GM12801 (cell line): Measurements from ENCODE around the gene SHISA5.

Source experiments
- CTCF ChIP-seq: IDR thresholded peaks from one replicate; pipeline ENCODE4 v1.5.1; 2011; ENCODE audit warnings: control low read depth; ENCODE audit not compliant: insufficient read length; ENCODE audit errors: extremely low read depth

SHISA5 gene

GRCh38 chr3:48466386-48467109 is 37.4 kb downstream of the SHISA5 start:
- no peak for TF ChIP-seq CTCF

GRCh38 chr3:48465531-48466378 is 38.2 kb downstream of the SHISA5 start:
- TF ChIP-seq CTCF = no peak

GRCh38 chr3:48465237-48465530 is 38.8 kb downstream of the SHISA5 start:
- no peak for TF ChIP-seq CTCF

- no peak for TF ChIP-seq CTCF
Measured at GRCh38 chr3:48464713-48465221, 39.2 kb downstream of the SHISA5 start.

- TF ChIP-seq CTCF = no peak
Measured at GRCh38 chr3:48463703-48464102, 40.3 kb downstream of the SHISA5 start.

- no peak for TF ChIP-seq CTCF
Measured at GRCh38 chr3:48460517-48460902, 43.5 kb downstream of the SHISA5 start.

GRCh38 chr3:48459773-48460516 is 44.0 kb downstream of the SHISA5 start:
- no peak for TF ChIP-seq CTCF
